Measurements from ENCODE around the gene USP10.

USP10 gene

DNA sequence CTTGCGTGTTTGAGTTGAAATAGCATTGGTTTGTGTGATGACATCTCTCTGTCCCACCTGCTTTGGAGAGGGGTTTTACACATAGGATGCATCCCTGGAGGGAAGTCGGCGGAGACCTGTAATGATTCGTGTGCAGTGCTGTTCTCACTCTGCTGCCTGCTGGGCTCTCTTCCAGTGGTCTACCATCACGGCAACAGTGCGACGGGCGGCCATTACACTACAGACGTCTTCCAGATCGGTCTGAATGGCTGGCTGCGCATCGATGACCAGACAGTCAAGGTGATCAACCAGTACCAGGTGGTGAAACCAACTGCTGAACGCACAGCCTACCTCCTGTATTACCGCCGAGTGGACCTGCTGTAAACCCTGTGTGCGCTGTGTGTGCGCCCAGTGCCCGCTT, 78.9 kb downstream of the USP10 start:
- DNase-seq = no peak

DNA sequence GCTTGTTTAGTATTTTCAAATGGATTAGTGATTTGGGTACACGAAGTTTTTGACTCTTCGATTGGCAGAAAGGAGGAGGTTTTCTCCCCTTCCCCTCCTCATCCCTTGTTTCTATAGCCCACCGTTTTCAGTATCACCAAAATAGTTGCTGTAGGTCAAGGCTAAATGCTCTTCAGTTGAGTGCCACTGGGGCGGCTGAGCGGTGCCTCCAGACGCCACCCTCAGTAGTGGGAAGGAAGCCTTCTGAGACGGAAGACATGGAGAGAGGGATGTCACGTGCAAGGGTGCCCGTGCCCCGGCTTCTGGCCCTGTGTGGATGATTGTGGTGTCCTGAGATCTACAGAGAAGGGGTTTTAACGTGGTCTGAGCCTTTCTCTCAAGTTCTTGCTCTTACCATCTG, 80.3 kb downstream of the USP10 start:
- DNase-seq = no peak

DNA sequence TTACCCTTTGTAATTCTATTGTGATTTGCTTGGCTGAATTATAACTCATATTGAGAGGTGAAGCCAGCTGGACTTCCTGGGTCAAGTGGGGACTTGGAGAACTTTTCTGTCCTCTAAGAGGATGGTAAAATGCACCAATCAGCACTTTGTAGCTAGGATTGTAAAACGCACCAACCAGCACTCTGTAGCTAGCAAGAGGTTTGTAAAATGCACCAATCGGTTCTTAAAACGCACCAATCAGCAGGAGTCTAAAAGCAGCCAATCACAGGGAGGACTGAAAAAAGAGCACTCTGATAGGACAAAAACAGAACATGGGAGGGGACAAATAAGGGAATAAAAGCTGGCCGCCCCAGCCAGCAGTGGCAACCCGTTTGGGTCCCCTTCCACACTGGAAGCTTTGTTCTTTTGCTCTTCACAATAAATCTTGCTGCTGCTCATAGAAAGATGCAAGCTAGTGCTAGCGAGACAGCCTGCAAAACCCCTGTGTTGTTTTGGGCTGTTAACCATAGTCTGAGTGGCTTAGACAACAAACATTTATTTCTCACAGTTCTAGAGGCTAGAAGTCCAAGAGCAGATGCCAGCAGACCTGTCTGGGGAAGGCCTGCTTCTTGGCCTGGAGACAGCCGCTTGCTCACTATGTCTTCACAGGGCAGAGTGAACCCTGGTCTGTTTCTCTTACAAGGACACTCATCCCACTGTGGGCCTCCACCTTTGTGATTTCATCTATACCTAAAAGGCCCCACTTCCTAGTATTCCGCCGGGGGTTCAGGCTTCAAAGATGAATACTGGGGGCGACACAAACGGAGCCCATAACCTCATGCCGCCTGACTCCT, 81.0 kb downstream of the USP10 start:
- DNase-seq = no peak

DNA sequence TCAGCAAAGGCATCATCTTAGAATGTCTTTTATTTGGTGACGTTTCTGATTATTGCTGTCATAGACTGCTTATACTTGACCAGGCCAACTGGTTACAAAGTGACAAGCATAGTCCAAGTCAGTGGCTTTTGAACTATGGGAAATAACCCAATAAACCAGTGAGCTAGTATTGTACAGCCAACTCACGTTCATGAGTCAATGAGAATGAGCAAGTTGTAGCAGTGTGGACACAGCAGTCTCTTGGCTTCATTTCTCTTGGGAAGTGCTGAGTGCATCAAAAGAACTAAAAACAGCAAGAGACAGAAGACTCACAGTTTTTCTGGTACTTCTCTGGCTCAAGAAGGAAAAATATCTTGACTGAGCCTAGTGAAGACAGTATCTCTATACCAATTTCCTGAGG, 83.0 kb downstream of the USP10 start:
- DNase-seq = no peak

DNA sequence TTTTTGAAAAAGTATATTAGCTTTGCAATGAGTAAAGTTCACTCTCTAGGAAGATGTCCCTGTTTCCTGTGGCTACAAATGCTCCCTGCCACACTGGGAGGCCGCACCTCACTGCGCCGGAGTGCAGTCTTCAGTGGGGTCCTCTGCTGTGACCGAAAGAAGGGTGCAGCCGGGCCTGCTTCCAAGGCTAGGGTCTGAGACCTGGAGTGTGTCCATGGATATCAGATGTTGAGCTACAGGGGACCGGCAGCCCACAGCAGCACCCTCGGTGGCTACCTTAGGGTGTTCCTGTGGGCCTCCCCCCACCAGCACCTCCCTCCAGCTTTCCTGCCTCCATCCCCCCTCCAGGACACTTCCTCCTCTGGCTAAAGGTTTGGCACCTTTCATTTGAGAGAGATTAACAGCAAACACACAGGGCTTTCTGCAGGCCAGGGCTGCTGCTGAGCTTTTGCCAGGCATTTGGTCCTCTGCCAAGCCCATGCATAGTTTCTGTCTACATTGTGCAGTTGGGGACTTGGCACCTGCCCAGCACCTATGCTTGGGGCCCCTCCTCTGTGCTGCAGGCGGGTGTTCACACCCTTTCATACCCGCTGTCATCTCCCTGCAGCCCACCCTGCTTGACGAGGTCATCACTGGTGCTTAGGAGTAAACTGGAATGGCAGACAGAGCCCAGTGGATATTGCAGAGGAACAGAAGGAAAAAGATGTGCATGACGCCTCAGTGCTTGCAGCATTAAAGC, 86.2 kb downstream of the USP10 start:
- DNase-seq = peak; percentile 89 to 95

DNA sequence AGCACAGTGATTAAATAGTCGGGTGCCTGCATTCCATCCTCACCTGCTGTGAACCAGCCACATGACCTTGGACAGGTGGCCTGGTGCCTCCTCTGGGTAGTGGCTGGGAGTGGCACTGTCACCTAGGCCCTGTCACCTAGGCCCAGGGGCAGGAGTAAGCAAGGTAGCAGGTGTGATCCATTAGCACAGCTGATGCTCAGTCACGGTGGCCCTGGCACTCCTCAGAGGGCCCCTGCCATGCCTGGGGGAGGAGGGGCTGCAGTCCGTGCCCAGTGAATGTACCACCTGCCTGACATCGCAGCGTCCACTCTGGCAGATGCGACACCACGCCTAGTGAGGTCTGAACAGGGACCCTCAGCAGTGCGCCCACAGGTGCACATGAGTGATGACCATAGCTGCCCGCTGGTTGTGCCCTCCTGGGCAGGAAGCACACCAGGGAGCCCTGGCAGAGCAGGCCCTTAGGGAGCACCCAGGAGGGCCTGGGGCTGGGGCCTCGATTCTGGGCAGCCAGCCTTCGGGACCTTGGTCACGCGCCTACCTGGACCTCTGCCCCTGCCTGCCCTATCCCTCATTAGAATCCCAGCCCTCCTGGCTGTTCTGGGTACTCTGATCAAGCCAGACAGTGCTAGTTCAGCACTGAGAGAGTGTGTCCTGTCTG, 86.9 kb downstream of the USP10 start:
- DNase-seq = peak; percentile 59 to 82

DNA sequence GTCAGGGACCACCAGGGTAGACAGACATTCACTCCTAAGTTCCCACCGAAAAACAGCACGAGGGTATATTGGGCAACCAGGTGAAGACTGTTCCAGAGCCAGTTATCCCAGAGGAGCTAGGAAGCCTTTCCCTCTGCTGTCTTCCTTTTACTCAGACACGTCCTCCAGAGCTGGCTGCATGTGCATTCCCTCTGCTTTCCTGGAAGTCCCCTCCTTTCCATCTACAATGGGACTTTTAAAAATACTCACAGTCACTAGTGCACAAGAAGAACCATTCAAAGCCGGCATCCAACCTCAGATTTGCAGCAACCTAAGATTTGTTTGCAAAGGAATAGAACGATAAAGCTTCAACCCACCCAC, 87.4 kb downstream of the USP10 start:
- DNase-seq = no peak

DNA sequence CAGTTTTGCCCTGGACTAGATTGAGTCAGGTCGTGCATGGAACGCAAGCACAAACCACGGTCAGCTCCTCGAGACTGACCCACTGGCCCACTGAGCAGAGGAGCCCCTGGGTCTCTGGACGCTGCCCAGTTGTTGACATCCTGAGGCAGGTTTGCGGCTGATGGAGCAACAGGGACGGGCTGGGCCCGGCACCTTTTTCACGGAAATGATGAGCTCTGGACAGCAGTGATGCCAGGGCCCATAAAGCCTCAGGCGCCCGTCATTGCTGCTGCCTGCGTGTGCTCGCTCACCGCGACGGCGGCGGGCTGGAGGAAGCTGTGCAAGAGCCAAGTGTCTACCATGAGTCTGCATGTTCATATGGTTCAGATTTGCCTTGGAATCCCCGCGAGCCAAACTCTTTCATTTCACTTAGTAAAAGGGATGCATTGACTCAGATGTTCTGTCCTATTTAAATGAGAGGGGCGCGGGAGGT, 89.2 kb downstream of the USP10 start:
- DNase-seq = no peak

DNA sequence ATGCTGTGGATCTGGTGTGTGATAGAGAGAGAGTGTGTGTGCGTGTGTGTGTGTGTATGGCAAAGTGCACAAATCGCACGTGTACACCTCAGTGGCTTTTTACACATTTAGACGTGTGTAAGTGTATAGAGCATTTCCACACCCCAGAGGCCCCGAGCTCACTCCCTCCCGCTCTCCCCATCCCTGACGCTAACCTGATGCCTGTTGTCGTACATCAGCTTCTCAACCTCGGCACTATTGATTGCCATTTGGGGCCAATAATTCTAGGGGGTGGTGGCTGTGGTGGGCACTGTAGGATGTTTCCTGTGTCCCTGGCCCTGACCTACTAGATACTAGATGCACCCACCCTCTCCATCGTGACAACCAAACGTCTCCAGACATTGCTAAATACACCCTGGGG, 89.6 kb downstream of the USP10 start:
- no peak for DNase-seq

DNA sequence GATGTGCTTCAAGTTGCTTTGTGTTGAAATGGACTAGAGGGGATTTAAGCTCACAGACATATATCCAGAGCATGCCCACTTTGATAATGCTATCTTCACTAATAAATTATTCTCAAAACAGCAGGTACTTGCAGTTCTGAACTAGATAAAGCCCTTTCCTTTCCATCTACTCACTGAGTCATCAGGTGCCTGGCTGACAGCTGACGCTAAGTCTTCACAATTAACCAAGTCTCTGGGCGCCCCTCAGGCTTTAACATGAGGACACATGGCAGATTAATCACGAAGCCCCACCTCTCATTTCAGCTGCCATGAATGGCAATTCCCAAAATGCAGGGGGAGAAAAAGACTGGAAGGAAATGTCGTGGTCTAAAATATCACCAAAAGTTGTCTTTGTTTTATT, 90.5 kb downstream of the USP10 start:
- DNase-seq = no peak

DNA sequence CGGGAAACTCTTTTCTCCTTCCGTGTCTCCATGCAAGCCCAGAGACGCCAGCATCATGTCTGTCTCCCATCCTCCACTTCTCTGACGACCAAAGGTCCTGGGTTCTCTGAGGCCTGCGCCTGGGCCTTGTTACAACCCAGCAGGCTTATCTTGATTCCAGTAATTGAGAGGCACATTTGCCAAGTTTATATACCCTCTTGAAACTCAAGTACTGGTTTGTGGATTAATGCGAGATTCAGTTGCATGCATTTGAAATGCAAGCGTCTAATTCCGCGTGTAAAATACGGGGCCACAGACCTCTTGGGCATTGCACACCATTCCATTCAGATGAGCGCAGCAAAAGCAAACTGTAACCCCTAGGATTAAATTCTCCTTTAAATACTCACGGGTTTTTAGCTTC, 91.3 kb downstream of the USP10 start:
- no peak for DNase-seq

DNA sequence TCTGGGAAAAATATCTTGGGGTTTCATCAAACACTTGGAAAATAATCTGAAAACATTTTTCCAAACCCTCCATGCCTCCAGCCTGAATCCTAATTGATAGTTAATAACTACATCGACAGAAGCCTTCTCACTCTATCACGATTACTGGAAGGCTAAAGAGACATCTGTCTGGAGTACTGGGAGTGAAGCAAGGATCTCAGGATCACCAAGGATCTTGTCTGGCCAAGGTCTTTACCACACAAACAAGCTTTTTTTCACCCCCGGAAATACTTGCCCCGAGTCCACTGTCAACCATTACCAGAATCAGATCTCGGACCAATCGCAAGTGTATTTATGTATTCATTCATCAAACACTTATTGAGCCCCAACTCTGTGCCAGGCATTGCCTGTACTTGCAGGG, 91.7 kb downstream of the USP10 start:
- no peak for DNase-seq

DNA sequence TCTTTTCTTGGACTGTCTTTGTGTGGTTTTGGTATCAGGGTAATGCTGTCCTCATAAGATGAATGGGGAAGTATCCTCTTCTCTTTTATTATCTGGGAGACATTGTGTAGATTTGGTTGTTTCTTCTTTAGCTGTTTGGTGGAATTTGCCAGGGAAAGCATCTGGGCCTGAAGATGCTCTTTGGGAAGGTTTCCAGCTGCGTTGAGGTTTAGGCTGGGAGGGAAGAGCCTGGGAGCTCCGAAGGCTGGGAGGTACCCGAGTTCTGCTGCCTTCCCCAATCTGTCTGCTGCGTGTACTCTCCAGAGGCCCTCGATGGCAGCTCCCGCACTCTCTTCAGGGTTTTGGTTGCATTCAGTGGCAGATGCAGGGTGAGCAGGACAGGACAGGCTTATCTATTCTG, 94.4 kb downstream of the USP10 start:
- no peak for DNase-seq

DNA sequence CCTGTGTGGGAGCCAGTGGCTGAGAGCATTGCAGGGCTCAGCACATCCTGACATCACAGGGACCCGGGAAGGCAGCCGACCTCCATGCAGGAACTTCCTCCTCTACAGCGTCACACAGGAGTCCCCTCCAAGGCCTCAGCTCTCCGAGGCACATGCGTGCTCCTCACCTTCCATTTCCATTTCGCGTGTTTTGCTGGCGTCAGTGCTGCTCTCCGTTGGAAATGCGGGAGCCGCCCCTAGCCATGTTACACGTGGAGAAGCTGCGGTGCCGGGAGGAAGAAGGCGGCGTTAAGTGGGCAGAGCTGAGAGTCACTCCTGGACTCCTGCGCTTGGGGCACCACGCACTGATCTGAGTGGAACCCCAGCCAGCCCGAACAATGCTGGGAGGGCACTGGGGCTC, 94.8 kb downstream of the USP10 start:
- DNase-seq = no peak

DNA sequence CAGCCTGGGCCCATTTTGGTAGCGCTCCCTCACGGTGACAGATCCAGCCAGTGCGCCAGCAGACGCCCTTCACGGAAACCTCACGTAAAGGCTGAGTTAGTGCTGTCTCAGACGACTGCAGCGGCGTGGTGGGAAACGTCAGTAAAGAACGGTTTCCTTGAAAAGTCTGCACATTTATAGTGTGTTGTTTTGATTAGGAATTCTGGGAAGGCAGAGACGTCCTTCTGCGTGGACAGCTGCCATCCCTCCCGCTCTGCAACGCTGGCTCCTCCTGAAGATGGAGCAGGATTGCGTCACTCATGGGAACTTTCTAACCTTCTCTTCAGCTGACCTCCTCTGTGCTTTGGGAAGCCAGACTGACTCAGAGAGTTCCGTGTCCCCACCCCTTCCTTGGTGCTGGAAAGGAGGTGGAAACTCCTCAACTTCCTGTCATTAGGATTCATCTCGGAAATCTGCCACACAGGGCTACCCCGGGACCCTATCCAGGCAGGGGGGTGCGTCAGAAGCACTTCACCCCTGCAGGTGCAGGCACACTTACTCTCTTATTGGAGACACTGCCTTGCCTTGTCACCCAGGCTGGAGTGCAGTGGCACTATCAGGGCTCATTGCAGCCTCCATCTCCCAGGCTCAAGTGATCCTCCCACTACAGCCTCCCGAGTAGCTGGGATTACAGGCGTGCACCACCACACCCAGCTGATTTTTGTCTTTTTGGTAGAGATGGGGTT, 95.7 kb downstream of the USP10 start:
- no peak for DNase-seq

DNA sequence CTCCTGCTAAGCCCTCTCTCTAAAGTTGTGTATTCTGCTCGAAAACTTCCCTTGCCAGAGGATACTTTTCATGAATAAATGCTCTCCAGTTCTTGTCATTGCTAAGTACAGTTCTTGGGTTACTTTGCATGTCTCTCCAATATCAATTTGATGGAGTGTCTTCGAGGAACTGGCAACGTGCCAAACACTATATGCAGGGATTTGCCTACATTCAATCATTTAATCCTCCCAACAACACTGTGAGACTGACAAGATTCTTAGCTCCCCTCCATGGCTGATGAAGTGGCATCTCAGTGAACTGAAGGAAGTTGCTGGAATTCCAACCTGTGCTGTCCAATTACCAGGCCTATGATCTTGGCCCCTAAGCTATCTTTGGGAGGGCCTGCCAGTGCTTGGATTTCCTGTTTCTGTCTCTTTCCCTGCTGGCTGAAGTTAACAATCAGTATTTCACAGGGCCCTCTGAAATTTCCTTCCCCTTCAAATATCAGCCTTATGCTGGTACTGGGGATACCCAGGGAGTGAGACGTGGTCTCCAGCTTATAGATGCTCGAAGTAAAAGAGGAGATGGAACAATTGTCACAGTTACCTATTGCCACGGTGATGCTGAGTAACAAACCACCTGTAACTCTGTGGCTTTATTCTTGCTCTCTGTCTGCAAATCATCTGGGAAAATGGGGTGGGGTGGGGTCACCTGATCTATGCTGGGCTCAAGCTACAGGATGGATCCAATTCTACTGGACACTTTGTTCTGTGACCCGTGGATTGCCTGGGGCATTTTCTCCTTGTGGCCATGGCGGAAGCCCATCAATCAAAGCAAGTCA, 100.6 kb downstream of the USP10 start:
- DNase-seq = no peak

DNA sequence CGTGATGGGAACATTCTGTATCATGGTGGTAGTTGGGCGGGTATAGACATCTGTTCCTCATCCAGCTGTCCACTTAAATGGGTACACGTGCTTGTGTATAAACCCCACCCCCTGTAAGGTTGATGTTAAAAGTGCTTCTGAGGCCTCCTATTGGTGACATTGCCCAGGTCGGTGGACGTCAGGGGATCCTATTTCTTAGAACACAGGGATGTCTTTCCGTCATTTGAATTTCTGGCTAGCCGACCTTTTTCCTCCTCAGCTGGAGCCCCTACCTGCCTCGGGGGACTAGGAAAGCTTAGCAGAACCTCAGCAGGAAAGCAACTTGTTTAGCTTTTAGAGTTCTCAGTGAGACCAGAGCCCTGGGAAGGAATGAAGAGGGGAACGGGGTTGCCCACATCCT, 103.3 kb downstream of the USP10 start:
- no peak for DNase-seq

DNA sequence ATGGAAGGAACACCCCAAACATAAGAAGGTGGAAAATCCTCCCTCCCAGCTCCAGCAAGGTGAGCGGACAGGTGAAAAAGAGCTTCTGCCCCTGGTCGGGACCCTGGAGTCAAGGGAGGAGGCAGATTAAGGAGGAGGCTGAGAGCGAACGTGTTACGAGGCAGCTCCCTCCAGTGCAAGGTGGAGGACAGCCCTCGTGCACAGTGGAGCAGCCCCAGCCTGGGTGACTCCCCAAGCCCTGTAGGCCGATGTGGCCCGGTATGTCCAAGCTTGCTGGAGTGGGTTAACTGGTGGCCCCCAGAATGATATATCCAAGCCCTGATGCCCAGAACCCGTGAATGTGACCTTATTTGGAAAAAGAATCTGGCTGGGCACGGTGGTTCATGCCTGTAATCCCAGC, 104.5 kb downstream of the USP10 start:
- no peak for DNase-seq

DNA sequence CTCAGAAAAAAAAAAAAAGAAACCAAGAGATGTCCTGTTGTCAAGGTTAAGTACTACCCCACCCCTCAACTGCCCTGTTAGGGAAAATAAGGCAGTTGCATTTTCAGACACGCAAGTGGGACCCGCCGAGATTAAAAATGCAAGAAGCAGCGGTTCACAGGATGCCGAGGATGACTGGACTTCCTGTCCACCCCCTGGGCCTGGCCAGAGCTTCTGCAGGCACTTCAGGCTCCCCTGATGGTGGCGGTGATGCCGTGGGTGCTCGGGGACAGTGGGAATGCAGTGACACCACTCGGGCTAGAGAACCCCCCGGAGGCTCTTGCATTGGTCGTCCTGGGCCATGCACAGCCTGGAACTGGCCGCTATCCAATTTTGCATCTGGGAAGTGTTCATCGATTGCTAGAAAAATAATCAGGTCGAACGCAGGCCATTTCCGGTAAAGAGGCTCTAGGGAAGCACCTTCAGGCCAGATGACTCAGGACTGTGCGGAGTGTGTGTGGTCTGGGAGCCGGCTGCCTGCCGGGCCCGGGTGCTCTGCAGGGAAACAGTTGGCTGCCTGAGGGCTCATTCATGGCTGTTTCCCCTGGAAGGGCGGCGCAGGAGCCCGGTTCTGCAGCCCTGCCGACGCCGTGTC, 106.6 kb downstream of the USP10 start:
- DNase-seq = no peak

DNA sequence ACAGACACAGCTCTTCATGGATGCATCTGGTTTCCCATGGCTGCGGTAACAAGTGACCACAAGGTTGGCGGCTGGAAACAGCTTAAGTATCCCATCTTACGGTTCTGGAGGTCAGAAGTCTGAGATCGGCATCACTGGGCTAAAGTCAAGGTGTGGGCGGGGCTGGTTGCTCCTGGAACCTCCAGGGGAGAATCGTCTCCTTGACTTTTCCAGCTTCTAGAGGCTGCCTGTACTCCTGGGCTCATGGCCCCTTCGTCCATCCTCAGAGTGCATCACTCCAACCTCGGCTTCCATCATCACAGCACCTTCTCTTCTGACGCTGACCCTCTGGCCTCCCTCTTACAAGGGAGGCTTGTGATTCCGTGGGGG, 107.1 kb downstream of the USP10 start:
- no peak for DNase-seq

DNA sequence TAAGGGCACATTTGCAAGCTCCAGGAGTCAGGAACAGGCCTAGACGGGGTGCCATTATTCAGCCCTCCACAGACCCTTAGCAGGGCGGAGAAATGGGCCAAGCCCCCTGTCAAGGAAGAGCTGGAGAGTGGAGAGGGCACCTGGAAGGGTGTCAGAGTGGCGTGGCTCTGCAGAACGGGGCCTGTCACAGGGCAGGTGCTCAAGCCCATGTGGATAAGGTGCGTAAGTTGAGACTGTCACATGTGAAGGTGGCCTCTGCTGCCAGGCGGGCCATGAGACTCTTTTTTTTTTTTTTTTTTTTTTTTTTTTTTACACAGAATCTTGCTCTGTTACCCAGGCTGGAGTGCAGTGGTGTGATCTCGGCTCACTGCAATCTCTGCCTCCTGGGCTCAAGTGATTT, 108.0 kb downstream of the USP10 start:
- DNase-seq = no peak

DNA sequence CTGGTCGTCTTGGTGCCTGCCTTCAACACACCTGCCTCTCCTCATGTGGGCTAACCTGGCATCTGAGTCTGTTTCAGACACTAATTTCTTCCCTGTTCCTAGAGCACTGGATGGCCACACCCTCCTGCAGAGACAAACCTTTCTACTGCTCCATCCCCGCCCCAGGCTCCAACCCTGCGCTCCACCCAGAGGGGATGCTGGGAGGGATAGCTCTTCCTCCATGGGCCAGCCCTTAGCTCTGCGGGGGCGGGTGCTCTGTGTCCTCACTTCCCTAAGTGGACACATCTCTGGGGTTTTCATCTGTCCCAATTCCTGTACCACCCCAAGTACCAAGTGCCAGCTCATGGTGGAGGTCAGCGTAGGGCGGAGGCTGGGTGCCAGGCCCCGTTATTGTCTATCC, 109.0 kb downstream of the USP10 start:
- DNase-seq = no peak
